GM18520 (cell line): Measurements from ENCODE around the gene PPP1R18.
"Not testable (repeated sequence)": the region's sequence is repeated elsewhere in the genome, so short reads cannot be mapped to it uniquely, and the experiment has no call there.

ENCODE experiments used
- ATAC-seq: cut with Tn5 transposase; IDR thresholded peaks from one replicate; pipeline ENCODE4 v1.9.1; 2021; ENCODE audit not compliant: unreplicated experiment

Gene PPP1R18, protein sequence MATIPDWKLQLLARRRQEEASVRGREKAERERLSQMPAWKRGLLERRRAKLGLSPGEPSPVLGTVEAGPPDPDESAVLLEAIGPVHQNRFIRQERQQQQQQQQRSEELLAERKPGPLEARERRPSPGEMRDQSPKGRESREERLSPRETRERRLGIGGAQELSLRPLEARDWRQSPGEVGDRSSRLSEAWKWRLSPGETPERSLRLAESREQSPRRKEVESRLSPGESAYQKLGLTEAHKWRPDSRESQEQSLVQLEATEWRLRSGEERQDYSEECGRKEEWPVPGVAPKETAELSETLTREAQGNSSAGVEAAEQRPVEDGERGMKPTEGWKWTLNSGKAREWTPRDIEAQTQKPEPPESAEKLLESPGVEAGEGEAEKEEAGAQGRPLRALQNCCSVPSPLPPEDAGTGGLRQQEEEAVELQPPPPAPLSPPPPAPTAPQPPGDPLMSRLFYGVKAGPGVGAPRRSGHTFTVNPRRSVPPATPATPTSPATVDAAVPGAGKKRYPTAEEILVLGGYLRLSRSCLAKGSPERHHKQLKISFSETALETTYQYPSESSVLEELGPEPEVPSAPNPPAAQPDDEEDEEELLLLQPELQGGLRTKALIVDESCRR

GRCh38 chr6:30686009-30686907, at the start of gene PPP1R18:
PPP1R18 (minus strand) TSS chr6:30686645; CDS start chr6:30686018, 627 bp downstream.
- ATAC-seq = no peak

DNA sequence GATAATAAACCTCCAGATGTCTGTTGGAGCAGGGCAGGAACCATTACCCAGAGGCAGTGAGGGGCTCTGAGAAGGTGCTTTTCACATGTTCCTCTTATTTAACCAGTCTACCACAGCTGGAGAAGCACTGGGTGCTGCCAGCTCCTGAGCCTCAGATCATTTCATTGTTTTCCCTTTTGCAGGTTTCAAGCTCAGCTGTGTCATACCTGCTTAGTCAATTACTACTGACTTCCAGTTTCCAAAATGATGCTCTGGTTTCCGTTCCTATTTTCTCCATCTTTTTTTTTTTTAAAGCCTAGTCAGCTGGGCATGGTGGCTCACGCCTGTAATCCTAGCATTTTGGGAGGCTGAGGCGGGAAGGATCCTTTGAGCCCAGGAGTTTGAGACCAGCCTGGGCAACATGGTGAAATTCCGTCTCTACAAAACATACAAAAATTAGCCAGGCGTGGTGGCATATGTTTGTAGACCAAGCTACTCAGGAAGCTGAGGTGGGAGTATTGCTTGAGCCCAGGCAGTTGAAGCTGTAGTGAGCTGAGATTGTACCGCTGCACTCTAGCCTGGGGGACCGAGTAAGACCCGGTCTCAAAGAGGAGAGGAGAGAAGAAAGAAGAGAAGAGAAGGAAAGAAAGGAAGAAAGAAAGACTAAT, 49.3 kb upstream of the PPP1R18 start:
- ATAC-seq = no peak

DNA sequence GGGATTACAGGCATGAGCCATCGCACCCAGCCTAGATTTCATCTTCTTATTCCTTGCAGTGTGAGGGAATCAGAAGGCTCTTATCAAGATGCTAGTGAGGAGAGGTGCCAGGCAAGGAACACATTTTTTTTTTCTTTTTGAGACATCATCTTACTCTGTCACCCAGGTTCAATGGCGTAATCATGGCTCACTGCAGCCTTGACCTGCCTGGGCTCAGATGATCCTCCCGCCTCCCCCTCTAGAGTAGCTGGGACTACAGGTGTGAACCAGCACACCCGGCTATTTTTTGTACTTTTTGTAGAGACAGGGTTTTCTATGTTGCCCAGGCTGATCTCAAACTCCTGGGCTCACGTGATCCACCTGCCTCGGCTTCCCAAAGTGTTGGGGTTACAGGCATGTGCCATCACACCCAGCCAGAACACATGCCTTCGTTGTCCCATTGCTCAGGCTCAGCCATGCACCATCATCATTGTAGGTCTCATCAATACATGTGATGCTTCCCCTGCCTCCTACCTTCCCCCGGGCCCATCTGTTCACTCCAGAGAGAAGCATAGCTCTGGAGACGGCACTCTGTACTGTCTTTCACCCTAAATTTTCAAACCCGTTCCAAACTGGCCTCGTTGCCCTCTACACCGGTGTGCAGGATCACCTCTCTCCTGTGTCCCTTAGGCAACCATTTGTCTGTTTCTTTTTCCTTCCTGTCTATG, 45.9 kb upstream of the PPP1R18 start:
- ATAC-seq = no peak

- peak; percentile 55 for ATAC-seq
Observed at GRCh38 chr6:30730601-30731435, 44.4 kb upstream of the PPP1R18 start.

- ATAC-seq = no peak
Observed at GRCh38 chr6:30727920-30728553, 41.6 kb upstream of the PPP1R18 start.

GRCh38 chr6:30726506-30727413, 40.3 kb upstream of the PPP1R18 start:
- ATAC-seq = no peak

DNA sequence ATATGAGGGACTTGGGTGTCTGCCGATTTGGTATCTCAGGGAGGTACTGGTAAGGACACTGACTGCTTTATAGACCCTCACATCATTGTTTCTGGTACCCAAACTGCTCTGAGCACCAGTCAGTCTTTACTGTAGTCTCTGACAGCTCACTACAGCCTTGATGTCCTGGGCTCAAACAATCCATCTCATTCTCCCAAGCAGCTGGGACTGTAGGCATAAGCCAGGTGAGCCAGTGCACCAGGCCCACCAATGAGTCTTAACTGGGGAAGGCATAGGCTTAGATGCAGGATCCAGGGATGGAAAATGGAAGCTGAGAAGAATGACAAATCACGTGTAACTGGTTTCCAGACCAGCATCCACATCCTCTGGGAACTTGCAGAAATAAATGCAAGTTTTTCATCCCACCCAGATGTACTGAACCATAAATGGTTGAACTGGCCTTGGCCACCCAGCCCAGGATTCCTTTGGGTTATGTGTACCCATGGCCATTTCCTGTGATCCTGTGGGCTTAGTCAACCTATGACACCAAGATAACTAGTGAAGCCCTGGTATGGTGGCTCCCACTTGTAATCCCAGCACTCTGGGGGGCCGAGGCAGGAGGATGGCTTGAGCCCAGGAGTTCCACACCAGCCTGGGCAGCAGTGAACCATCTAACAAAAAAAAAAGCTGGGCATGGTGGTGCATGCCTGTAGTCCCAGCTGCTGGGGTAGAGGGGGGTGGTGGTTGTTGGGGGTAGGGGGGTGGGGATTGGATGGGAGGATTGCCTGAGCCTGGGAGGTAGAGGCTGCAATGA, 39.5 kb upstream of the PPP1R18 start:
- ATAC-seq = no peak

- ATAC-seq = no peak
Observed at GRCh38 chr6:30724906-30725667, 38.6 kb upstream of the PPP1R18 start.

DNA sequence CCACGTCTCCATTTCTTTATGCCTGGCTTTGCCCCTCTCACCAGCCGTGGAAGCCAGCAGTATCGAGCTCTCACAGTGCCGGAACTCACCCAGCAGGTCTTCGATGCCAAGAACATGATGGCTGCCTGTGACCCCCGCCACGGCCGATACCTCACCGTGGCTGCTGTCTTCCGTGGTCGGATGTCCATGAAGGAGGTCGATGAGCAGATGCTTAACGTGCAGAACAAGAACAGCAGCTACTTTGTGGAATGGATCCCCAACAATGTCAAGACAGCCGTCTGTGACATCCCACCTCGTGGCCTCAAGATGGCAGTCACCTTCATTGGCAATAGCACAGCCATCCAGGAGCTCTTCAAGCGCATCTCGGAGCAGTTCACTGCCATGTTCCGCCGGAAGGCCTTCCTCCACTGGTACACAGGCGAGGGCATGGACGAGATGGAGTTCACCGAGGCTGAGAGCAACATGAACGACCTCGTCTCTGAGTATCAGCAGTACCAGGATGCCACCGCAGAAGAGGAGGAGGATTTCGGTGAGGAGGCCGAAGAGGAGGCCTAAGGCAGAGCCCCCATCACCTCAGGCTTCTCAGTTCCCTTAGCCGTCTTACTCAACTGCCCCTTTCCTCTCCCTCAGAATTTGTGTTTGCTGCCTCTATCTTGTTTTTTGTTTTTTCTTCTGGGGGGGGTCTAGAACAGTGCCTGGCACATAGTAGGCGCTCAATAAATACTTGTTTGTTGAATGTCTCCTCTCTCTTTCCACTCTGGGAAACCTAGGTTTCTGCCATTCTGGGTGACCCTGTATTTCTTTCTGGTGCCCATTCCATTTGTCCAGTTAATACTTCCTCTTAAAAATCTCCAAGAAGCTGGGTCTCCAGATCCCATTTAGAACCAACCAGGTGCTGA, 37.6 kb upstream of the PPP1R18 start:
- not testable (repeated sequence) for ATAC-seq

GRCh38 chr6:30723159-30723842, 36.9 kb upstream of the PPP1R18 start:
- not testable (repeated sequence) for ATAC-seq

DNA sequence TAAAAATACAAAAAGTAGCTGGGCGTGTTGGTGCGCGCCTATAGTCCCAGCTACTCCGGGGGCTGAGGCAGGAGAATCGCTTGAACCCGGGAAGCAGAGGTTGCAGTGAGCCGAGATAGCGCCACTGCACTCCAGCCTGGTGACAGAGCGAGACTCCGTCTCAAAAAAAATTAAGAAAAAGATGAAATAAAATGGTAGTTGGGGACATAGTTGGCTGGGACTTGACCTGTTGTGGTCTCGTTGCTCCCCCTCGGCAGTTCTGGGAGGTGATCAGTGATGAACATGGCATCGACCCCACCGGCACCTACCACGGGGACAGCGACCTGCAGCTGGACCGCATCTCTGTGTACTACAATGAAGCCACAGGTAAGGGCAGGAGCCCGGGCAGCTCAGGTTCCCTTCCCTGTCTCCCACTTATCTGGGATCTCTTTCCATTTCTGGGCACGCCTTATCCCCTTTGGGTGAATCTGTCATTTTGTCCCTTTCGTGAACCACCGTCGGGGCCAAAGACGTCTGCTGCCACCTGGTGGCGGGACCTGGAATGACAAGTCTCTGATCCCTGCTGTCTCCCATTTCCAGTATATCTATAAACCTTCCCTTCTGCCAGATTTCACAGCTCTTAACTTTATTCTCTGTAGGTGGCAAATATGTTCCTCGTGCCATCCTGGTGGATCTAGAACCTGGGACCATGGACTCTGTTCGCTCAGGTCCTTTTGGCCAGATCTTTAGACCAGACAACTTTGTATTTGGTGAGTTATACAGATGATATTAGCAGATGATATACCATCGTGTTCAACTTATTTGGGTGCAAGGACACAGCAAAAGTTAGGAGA, 36.1 kb upstream of the PPP1R18 start:
- no peak for ATAC-seq

GRCh38 chr6:30722025-30722279, 35.5 kb upstream of the PPP1R18 start:
- not testable (repeated sequence) for ATAC-seq

GRCh38 chr6:30721198-30722024, 35.0 kb upstream of the PPP1R18 start:
- ATAC-seq = peak; percentile 13
